Aorta (tissue), 5 donors: ENCODE measurements around the gene L3MBTL2. TPM values are rescaled to one million over a fixed set of nuclear protein-coding genes. Genes with fewer than 3 reads are reported as not detected.

Experiments used
- ATAC-seq: fragments of 200-7000 bp; cut with Tn5 transposase; one replicate; pipeline ENCODE4 v1.9.1; 2022; ENCODE audit warnings: moderate library complexity; ENCODE audit not compliant: low FRiP score
- DNase-seq, 2 donors: peaks; one replicate each; pipeline ENCODE4 v3.0.0-alpha.2; 2020
- H3K27ac ChIP-seq, 2 donors: one replicate each; pipeline ENCODE4 v1.5.1; 2013; ENCODE audit warnings: low read length in 2 of 2, mild to moderate bottlenecking in 2 of 2, moderate library complexity in 2 of 2, control low read depth in 1 of 2, inconsistent platforms in 1 of 2, low read depth in 1 of 2
- H3K27me3 ChIP-seq, 2 donors: one replicate each; pipeline ENCODE4 v1.6.1; 2013; ENCODE audit warnings: control low read depth in 1 of 2, low read length in 1 of 2, mild to moderate bottlenecking in 1 of 2, moderate library complexity in 1 of 2; ENCODE audit not compliant: insufficient read depth in 2 of 2, control insufficient read depth in 1 of 2
- H3K36me3 ChIP-seq, 2 donors: one replicate each; pipeline ENCODE4 v1.6.1; 2013; ENCODE audit warnings: control low read depth in 1 of 2, low read length in 1 of 2, mild to moderate bottlenecking in 1 of 2; ENCODE audit not compliant: insufficient read depth in 2 of 2, control insufficient read depth in 1 of 2
- H3K4me1 ChIP-seq, 2 donors: one replicate each; pipeline ENCODE4 v1.6.1; 2013; ENCODE audit warnings: low read length in 2 of 2, control low read depth in 1 of 2, mild to moderate bottlenecking in 1 of 2, moderate library complexity in 1 of 2; ENCODE audit not compliant: insufficient read depth in 2 of 2, control insufficient read depth in 1 of 2
- H3K4me3 ChIP-seq, 2 donors: one replicate each; pipeline ENCODE4 v1.5.1; 2013; ENCODE audit warnings: low read length in 2 of 2, control low read depth in 1 of 2, mild to moderate bottlenecking in 1 of 2
- H3K9me3 ChIP-seq: one replicate; pipeline ENCODE4 v1.6.1; 2013; ENCODE audit warnings: mild to moderate bottlenecking, low read length; ENCODE audit not compliant: control insufficient read depth
- WGBS, 2 donors: extraction: QIAGEN DNeasy Blood & Tissue Kit; methylation state at CpG; one replicate each; pipeline ENCODE4 v1.1.7; 2013; 5-methylcytosine and 5-hydroxymethylcytosine counted together
- intact Hi-C, 2 donors: fragments of 100-400 bp; cut with DNase I; formaldehyde crosslinking; loops; one replicate each; pipeline versions ENCODE4 v1.14.2 to v1.15.0; 2022
- microRNA-seq, 2 donors: library from miRNA; unstranded; fragments of <30 nt; microRNA quantifications; one replicate each; pipeline ENCODE4 v1.2.0, GENCODE V29; 2020
- polyA plus RNA-seq, 2 donors: library from polyadenylated mRNA; stranded (reverse); fragments of 200-250 nt; gene quantifications; one replicate each; pipeline ENCODE4 v1.2.3, GENCODE V29; 2013
- total RNA-seq, 2 donors: library from RNA; stranded (reverse); fragmentation: NEBNext Ultra II Directional; extraction: Animal tissue kit (Norgen Biotek cat#: 25700); gene quantifications; one replicate each; pipeline ENCODE4 v1.2.1, GENCODE V29; 2021
- donor health status: healthy with polysubstance abuse.
- donor health status: Bipolar disorder and iron deficiency.
- donor health status: DM: no; HTN: no; CAD: no.
- donor health status: DM: no; HTN: no; CAD: no.
- donor health status: DM: yes; HTN: yes; CAD: no.

L3MBTL2 gene
- total and polyA plus RNA-seq, 4 donors = 6.5 to 18.5 (median 13.6) TPM

- 93 to 95% methylated on average over 16 of the region's 16 CpGs for WGBS, 2 donors
- no peaks in the 10 kb centered on the region for H3K27me3 ChIP-seq
- intact Hi-C loops = no loop called here
- no peak overlapping the region for H3K27ac ChIP-seq
- H3K4me3 ChIP-seq = no peak overlapping the region
- ATAC-seq = no peak
- DNase-seq = no peak
- no peaks in the 10 kb centered on the region for H3K9me3 ChIP-seq
- H3K4me1 ChIP-seq = no peaks in the 10 kb centered on the region
- peaks cover 4 to 11% of the 10 kb centered on the region in 2 donors for H3K36me3 ChIP-seq
These were observed 62.8 kb downstream of the L3MBTL2 start for GRCh38 chr22:41267958-41268357.

GRCh38 chr22:41271787-41272186 is 66.7 kb downstream of the L3MBTL2 start:
- H3K9me3 ChIP-seq = no peaks in the 10 kb centered on the region
- no peak overlapping the region for H3K27ac ChIP-seq
- H3K36me3 ChIP-seq = peaks cover 4 to 6% of the 10 kb centered on the region in 2 donors
- ATAC-seq (peak; percentile 15), DNase-seq (no peak)
- H3K27me3 ChIP-seq = no peaks in the 10 kb centered on the region
- intact Hi-C loops = no loop called here
- WGBS, 2 donors = 90 to 92% methylated on average over 9 of the region's 9 CpGs
- no peak overlapping the region for H3K4me3 ChIP-seq
- no peaks in the 10 kb centered on the region for H3K4me1 ChIP-seq

- ATAC-seq = no peak
- Histone ChIP-seq H3K27me3 (no peaks in the 10 kb centered on the region), H3K4me3 (no peak overlapping the region), H3K4me1 (no peaks in the 10 kb centered on the region), H3K27ac (no peak overlapping the region), H3K9me3 (no peaks in the 10 kb centered on the region), H3K36me3 (peaks cover 2 to 4% of the 10 kb centered on the region in 2 donors)
- DNase-seq = no peak
- WGBS, 2 donors = 95 to 96% methylated on average over 7 of the region's 7 CpGs
- intact Hi-C loops = no loop called here
These were observed 68.0 kb downstream of the L3MBTL2 start for GRCh38 chr22:41273128-41273527.

- no peaks in the 10 kb centered on the region for H3K27me3 ChIP-seq
- peaks cover 2 to 4% of the 10 kb centered on the region in 2 donors for H3K36me3 ChIP-seq
- 77% methylated on average over 4 of the region's 4 CpGs for WGBS, 2 donors
These were observed 69.7 kb downstream of the L3MBTL2 start for GRCh38 chr22:41274856-41275255.

DNA sequence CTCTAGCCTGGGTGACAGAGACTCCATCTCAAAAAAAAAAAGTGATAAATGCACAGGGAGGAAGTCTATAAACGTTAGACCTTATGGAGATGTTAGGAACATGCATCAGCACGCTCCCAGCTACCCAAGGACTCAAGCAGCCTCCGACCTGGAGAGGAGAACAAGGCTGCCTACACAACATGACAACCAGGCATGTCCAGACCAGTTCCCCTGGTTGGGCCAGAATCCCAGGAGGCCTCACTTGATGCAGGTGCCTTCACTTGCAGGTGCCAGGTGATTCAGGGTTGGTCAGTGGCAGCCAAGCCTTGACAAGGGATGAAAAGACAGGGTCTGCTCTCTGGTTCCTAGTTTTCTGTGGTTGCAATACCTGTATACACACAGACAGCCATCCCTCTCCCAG is 75.0 kb downstream of the L3MBTL2 start:
- Histone ChIP-seq H3K27ac (no peak overlapping the region), H3K4me1 (no peaks in the 10 kb centered on the region), H3K9me3 (no peaks in the 10 kb centered on the region), H3K36me3 (peaks cover 0 to 3% of the 10 kb centered on the region in 2 donors), H3K4me3 (no peak overlapping the region), H3K27me3 (no peaks in the 10 kb centered on the region)
- ATAC-seq = no peak
- DNase-seq = no peak
- intact Hi-C loops = loop anchor here in 1 of 2 donors (10.0 kb wide), 1 partner anchor 245 kb away; no protein-coding TSS in a partner anchor
- 76 to 86% methylated on average over 3 of the region's 3 CpGs for WGBS, 2 donors

More at GRCh38 chr22:41274856-41275255, 69.7 kb downstream of the L3MBTL2 start:
- Histone ChIP-seq H3K27ac (no peak overlapping the region), H3K4me1 (no peaks in the 10 kb centered on the region), H3K4me3 (no peak overlapping the region), H3K9me3 (no peaks in the 10 kb centered on the region)
- ATAC-seq (no peak), DNase-seq (no peak)
- intact Hi-C loops = no loop called here

- intact Hi-C loops = loop anchor here in 1 of 2 donors (10.0 kb wide), 1 partner anchor 244 kb away; no protein-coding TSS in a partner anchor
- Histone ChIP-seq H3K9me3 (no peaks in the 10 kb centered on the region), H3K36me3 (peaks cover 0 to 3% of the 10 kb centered on the region in 2 donors), H3K4me3 (no peak overlapping the region), H3K27ac (no peak overlapping the region), H3K27me3 (no peaks in the 10 kb centered on the region), H3K4me1 (no peaks in the 10 kb centered on the region)
- 69 to 76% methylated on average over 2 of the region's 2 CpGs for WGBS, 2 donors
- ATAC-seq (no peak), DNase-seq (no peak)
These were observed 75.7 kb downstream of the L3MBTL2 start for GRCh38 chr22:41280854-41281253.

Small RNAs within 50 kb of the gene (microRNA-seq; reads per million reads assigned to microRNA genes)
- gene MIR6889 = 0 to 0.60 reads per million in 2 donors

Other genes starting within 250 kb of the L3MBTL2 start
- gene EP300, start 112.7 kb upstream of the L3MBTL2 start, total RNA-seq = 10 to 100 TPM; 55.6 to 89.5 TPM
- gene EP300, start 112.7 kb upstream of the L3MBTL2 start, polyA plus RNA-seq = 10 to 100 TPM in 1 of 2 donors, 1 to 10 TPM in 1; 4.9 to 18.0 TPM
- gene CHADL, start 35.6 kb downstream of the L3MBTL2 start, total RNA-seq = 1 to 10 TPM; 1.2 to 2.7 TPM
- gene CHADL, start 35.6 kb downstream of the L3MBTL2 start, polyA plus RNA-seq = 1 to 10 TPM in 1 of 2 donors, not detected in 1; 7.0 TPM
- 10 to 100 TPM; 29.7 to 34.6 TPM for gene RANGAP1, start 80.9 kb downstream of the L3MBTL2 start, total RNA-seq
- 10 to 100 TPM; 14.8 to 20.3 TPM for gene RANGAP1, start 80.9 kb downstream of the L3MBTL2 start, polyA plus RNA-seq
- gene ZC3H7B, start 96.2 kb downstream of the L3MBTL2 start, total RNA-seq = 10 to 100 TPM; 34.8 to 50.0 TPM
- gene ZC3H7B, start 96.2 kb downstream of the L3MBTL2 start, polyA plus RNA-seq = 10 to 100 TPM; 14.8 to 23.7 TPM
- gene TEF, start 176.6 kb downstream of the L3MBTL2 start, total RNA-seq = 10 to 100 TPM in 1 of 2 donors, 1 to 10 TPM in 1; 8.6 to 23.3 TPM
- gene TEF, start 176.6 kb downstream of the L3MBTL2 start, polyA plus RNA-seq = 10 to 100 TPM in 1 of 2 donors, 1 to 10 TPM in 1; 9.0 to 19.4 TPM
- gene TOB2, start 241.5 kb downstream of the L3MBTL2 start, total RNA-seq = 10 to 100 TPM; 47.7 to 55.9 TPM
- gene TOB2, start 241.5 kb downstream of the L3MBTL2 start, polyA plus RNA-seq = 10 to 100 TPM; 12.9 to 15.5 TPM